PC-3 (cell line): ENCODE measurements around the gene EGFL8. TPM values are rescaled to one million over a fixed set of nuclear protein-coding genes. Genes with fewer than 3 reads are reported as not detected.

Source experiments
- ATAC-seq: fragments of 200-7000 bp; cut with Tn5 transposase; 2 replicates; pipeline ENCODE4 v1.9.1; 2020; ENCODE audit warnings: mild to moderate bottlenecking, moderate library complexity
- BruUV-seq: library from RNA; stranded (reverse); fragments of 400-500 nt; replicated peaks from 2 replicates; lab custom pipeline; 2021; lab: Mats Ljungman, UMichigan
- CTCF ChIA-PET: fragments of 300-600 bp; sonication (Branson Sonifier 250); formaldehyde crosslinking; loops from one replicate; lab custom pipeline; 2022; ENCODE audit warnings: antibody characterized with exemption; lab: Charles Lee
- POLR2A ChIA-PET: fragments of 300-600 bp; sonication (Branson Sonifier 250); formaldehyde crosslinking; loops from one replicate; lab custom pipeline; 2022; ENCODE audit warnings: antibody characterized with exemption; ENCODE audit not compliant: unreplicated experiment; lab: Charles Lee
- DNase-seq: peaks from one replicate; pipeline ENCODE4 v3.0.0-alpha.2; 2015
- H2AFZ ChIP-seq: fragments of 300-600 bp; sonication (generic); 2 replicates; pipeline ENCODE4 v1.6.0; 2016; ENCODE audit warnings: antibody characterized with exemption, low read length
- H3F3A ChIP-seq: fragments of 300-600 bp; sonication (generic); one replicate; pipeline ENCODE4 v1.6.0; 2017; ENCODE audit warnings: antibody characterized with exemption, low read length, control low read depth, mild to moderate bottlenecking; ENCODE audit not compliant: unreplicated experiment
- H3K27ac ChIP-seq: fragments of 300-600 bp; sonication (generic); 2 replicates; pipeline ENCODE4 v1.5.1; 2016; ENCODE audit warnings: mild to moderate bottlenecking, low read length
- H3K27me3 ChIP-seq: fragments of 300-600 bp; sonication (generic); 2 replicates; pipeline ENCODE4 v1.6.1; 2016; ENCODE audit warnings: low read length, mixed read lengths
- H3K36me3 ChIP-seq: fragments of 300-600 bp; sonication (generic); 2 replicates; pipeline ENCODE4 v1.6.1; 2016; ENCODE audit warnings: low read depth, mixed run types, low read length, mixed read lengths
- H3K4me1 ChIP-seq: fragments of 300-600 bp; sonication (generic); 2 replicates; pipeline ENCODE4 v1.5.1; 2016; ENCODE audit warnings: low read length; ENCODE audit not compliant: insufficient read depth
- H3K4me2 ChIP-seq: fragments of 300-600 bp; sonication (generic); 2 replicates; pipeline ENCODE4 v1.6.0; 2016; ENCODE audit warnings: low read length
- H3K4me3 ChIP-seq: fragments of 300-600 bp; sonication (generic); 2 replicates; pipeline ENCODE4 v1.5.1; 2016; ENCODE audit warnings: mild to moderate bottlenecking, low read length, mixed read lengths
- H3K79me2 ChIP-seq: fragments of 300-600 bp; sonication (generic); 2 replicates; pipeline ENCODE4 v1.6.1; 2017; ENCODE audit warnings: low read length, mixed read lengths
- H3K9ac ChIP-seq: fragments of 300-600 bp; sonication (generic); 2 replicates; pipeline ENCODE4 v1.6.0; 2016; ENCODE audit warnings: mild to moderate bottlenecking, low read length
- H3K9me2 ChIP-seq: fragments of 300-600 bp; sonication (generic); replicated peaks from 2 replicates; pipeline ENCODE4 v1.6.1; 2016; ENCODE audit warnings: mixed run types, low read length, mixed read lengths
- H3K9me3 ChIP-seq: fragments of 300-600 bp; sonication (generic); 2 replicates; pipeline ENCODE4 v1.6.1; 2016; ENCODE audit warnings: low read length, mixed read lengths
- H4K20me1 ChIP-seq: fragments of 300-600 bp; sonication (generic); 2 replicates; pipeline ENCODE4 v1.6.1; 2016; ENCODE audit warnings: low read length, mixed read lengths
- CTCF ChIP-seq: fragments of 300-600 bp; sonication (generic); conservative IDR thresholded peaks from 2 replicates; pipeline ENCODE4 v1.5.1; 2017; ENCODE audit warnings: antibody characterized with exemption, low read depth, mild to moderate bottlenecking, low read length
- EZH2 ChIP-seq: fragments of 300-600 bp; sonication (generic); IDR thresholded peaks from one replicate; pipeline ENCODE4 v1.6.1; 2017; ENCODE audit warnings: antibody characterized with exemption, mild to moderate bottlenecking, low read length; ENCODE audit not compliant: unreplicated experiment
- EZH2phosphoT487 ChIP-seq: fragments of 300-600 bp; sonication (generic); IDR thresholded peaks from 2 replicates; pipeline ENCODE4 v1.6.1; 2018; ENCODE audit warnings: mild to moderate bottlenecking, antibody characterized with exemption, low read length, borderline replicate concordance
- intact Hi-C: fragments of 100-400 bp; cut with micrococcal nuclease; formaldehyde crosslinking; loops from 2 replicates; pipeline ENCODE4 v1.9.0; 2023
- total RNA-seq: library from RNA; depleted of rRNA; stranded (reverse); fragments of >200 nt; gene quantifications from 2 replicates; pipeline ENCODE4 v1.2.3, GENCODE V29; 2014

EGFL8 gene
- total RNA-seq, 1 experiment from 2014 or later: 7.9 TPM

DNA sequence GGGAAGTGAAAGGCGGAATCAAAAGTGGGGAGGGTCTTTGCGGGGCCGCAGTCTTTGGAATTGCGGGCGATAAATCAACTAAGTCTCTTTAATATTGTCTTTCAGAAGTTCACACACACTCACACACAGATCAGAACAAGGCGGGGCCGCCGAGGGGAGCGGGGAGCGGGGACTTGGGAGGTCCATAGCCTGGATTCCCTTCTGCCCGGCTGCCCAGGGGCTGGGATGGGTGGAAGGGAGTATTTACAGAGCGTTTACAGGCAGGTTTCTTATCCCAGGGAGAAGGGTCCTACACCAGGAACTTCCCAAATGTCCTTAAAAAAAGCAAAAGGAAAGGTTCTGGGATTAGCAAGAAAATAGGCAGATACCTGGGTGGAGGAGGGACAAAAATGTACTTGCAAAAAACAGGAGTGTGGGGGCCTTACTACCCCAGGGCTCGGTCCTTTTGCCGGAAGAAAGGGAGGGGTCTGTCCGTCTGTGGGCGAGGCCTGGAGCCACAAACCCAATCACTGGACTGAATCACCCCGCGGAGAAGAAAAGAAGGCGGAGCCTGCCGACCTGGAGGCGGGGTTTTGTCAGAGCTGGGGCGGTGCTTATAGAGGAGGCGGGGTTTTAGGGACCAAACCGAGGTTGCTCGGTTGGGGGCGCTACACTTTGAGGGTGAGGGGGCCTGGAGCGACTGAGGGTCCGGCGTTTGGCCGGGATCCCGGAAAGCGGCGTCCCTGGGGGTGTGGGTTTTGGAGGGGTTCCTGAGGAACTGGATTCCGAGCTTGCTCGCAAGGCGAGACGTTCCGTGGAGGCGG, 15.9 kb upstream of the EGFL8 start:
- Histone ChIP-seq H3K4me3 (no peak overlapping the region), H3K4me1 (peaks cover 7% of the 10 kb centered on the region), H3K79me2 (no peaks in the 10 kb centered on the region), H2AFZ (no peak overlapping the region), H3K36me3 (no peaks in the 10 kb centered on the region), H3K9me3 (no peaks in the 10 kb centered on the region), H3K9me2 (no peaks in the 10 kb centered on the region), H3K27ac (no peak overlapping the region), H3K4me2 (no peak overlapping the region), H3K27me3 (no peaks in the 10 kb centered on the region), H3F3A (no peaks in the 10 kb centered on the region), H3K9ac (no peak overlapping the region), H4K20me1 (no peaks in the 10 kb centered on the region)
- CTCF ChIA-PET: interaction anchor here (0.6 kb wide), 1 partner anchor 51 kb away, joined by 3 read pairs; no protein-coding TSS in a partner anchor
- TF ChIP-seq CTCF (no peak), EZH2phosphoT487 (no peak), EZH2 (no peak)
- BruUV-seq: no TSS peak
- ATAC-seq: no peak
- intact Hi-C loops: no loop called here
- DNase-seq: no peak
- POLR2A ChIA-PET: no interaction called here

DNA sequence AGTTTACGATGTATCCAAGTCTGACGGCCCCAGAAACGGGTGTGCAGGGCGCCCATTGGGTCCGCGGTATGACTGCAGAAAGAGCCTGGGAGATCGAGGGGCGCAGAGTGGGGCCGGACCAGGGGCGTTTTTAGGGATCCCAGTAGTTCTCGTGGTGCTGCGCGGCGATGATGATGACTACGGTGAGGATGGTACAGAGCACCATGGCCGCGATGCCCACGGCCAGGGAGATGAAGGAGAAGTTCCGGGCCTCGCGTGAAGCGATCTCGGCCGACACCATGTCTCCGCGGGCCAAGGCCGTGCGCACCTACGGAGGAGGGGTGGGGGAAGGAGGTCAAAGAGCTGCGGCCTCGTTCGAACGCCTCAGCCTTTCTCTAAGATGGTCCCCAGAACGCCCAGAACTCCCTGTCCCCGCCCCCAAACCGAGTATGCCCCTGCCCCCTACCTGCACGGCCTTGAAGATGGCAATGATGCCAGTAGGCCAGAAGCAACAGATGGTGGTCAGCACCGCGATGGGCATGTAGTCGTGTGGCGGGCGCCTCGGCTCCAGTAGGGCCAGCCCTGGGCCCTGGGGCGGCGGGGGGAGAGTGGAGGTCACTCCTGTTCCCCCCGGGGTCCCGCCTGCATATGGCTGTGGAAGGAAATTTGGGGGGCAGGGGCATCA, 15.2 kb upstream of the EGFL8 start:
- no TSS peak for BruUV-seq
- intact Hi-C loops: no loop called here
- no peak overlapping the region for H2AFZ ChIP-seq

More for the DNA sequence above, 15.2 kb upstream of the EGFL8 start:
- Histone ChIP-seq H3K27me3 (no peaks in the 10 kb centered on the region), H3K27ac (no peak overlapping the region), H3F3A (no peaks in the 10 kb centered on the region), H3K9ac (no peak overlapping the region), H3K4me2 (no peak overlapping the region), H4K20me1 (no peaks in the 10 kb centered on the region), H3K9me3 (no peaks in the 10 kb centered on the region), H3K4me3 (no peak overlapping the region), H3K36me3 (no peaks in the 10 kb centered on the region), H3K79me2 (peaks cover 3% of the 10 kb centered on the region), H3K9me2 (no peaks in the 10 kb centered on the region), H3K4me1 (peaks cover 7% of the 10 kb centered on the region)
- ChIA-PET CTCF (interaction anchor here (0.6 kb wide), 1 partner anchor 51 kb away, joined by 3 read pairs; no protein-coding TSS in a partner anchor), POLR2A (no interaction called here)
- no peak for ATAC-seq
- DNase-seq: no peak
- TF ChIP-seq EZH2phosphoT487 (no peak), CTCF (no peak), EZH2 (no peak)
